DMS153 (cell line): ENCODE data around the gene RIOK1.
A peak's percentile ranks its signal among the peaks of the same experiment; 100 is the strongest.

Experiments used
- DNase-seq: peaks from one replicate; lab custom pipeline; 2025; lab: John Stamatoyannopoulos, UW

RIOK1 gene

GRCh38 chr6:7409740-7410139 is 20.1 kb downstream of the RIOK1 start:
- no peak for DNase-seq

GRCh38 chr6:7410851-7411250 is 21.2 kb downstream of the RIOK1 start:
- DNase-seq, result no peak

DNA sequence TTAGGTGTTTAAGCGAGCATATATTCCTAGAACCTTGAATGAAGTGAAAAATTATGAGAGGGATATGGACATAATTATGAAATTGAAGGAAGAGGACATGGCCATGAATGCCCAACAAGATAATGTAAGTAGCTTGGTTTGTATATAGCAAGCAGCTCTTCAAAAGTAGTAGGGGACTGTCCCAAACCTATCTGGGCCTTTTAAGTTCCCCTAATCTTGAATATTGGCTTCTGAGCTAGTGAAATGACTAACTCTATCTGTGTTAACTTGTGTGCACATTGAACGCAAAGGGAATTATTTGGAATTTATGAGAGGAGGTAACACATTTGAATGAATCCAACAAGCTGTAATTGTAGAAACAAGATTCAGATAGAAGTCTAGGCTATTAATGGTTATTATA is 21.7 kb downstream of the RIOK1 start:
- DNase-seq, result no peak

DNA sequence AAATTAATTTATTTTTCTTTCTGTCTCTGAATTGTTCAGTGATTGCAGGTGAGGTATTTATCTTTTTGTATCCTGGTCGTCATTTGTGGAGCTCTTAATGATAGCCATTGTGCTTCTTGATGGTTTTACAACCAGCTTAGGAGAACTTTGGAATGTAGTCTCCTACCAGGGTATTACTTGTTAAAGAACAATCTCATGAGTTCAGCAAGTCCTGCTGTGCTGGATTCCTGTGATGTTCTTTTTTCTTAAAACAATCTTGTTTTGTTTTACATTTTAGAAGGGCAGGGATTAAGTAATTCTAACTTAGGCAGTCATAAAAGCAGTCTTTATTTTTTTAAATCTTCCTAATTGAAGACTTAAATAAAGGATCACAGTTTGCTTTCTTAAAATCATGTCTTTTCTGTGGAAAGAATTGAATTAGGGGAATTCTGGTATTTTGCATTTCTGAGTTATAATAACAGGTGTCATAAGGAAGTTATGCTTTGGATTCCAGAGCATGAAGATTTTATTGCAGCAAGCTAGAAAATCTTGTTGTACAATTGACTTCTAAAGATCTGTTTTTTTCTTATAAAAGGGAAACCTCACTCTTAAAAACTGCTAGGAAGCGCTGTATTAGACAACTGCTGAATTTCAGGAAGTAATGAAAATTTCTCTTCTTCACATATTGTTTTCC is 23.7 kb downstream of the RIOK1 start:
- DNase-seq, result no peak

- DNase-seq, result no peak
Observed at GRCh38 chr6:7414811-7415210, 25.2 kb downstream of the RIOK1 start.

DNA sequence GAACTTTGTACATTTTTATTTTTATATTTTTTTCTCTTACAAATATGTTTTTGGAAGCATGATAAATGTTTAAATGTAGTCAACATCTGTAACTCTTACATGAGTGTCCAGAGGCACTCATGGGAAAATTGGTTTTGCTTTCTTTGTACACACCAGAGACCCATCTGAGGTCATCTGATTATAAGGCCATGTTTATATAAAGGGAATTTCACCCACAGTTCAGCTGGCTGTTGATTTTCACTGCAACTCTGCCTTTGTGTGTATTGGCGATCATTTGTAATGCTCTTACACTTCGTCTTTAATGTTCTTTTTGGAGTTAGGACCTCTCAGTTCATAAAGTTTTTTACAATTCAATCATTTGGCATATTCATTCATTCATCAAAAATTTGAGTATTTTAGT is 28.1 kb downstream of the RIOK1 start:
- DNase-seq, result no peak

- DNase-seq, result no peak
Observed at GRCh38 chr6:7418238-7418905, 28.8 kb downstream of the RIOK1 start.

DNA sequence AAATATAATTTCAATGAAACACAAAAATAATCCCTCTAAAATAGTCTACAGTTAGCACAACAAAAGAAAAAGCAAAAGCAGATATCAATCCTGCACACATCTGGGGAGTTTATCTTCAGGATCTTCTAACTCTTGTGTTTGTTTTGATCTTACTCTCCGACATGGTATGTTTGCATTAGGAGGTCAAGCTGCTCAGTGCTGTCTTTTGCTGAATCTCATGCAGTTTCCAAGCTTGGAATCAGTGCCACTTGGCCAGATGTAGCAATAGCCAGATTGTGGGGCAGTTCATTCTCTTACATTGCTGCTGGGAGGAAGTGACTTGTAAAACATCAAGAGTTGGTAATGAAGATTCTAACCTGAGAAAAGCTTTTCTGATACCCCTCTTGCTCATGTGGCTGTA is 29.5 kb downstream of the RIOK1 start:
- no peak for DNase-seq

DNA sequence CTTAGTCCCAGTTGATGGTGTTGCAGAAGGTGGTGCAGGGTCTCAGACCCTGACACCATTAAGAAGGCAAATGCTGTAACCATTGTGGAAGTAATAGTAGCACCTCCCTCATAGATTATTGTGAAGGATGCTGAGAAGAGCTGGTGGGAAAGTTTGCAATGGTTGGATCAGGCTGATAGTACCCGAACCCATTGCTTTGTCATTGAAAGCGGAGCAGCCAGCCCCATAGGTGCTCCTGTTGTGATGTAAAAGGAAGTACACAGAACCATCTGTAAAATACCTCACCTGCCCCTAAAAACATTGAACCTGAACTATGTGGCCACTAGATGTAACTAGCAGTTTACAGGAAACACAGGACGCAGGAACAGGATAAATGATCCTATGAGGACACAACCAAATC is 31.5 kb downstream of the RIOK1 start:
- DNase-seq, result no peak

DNA sequence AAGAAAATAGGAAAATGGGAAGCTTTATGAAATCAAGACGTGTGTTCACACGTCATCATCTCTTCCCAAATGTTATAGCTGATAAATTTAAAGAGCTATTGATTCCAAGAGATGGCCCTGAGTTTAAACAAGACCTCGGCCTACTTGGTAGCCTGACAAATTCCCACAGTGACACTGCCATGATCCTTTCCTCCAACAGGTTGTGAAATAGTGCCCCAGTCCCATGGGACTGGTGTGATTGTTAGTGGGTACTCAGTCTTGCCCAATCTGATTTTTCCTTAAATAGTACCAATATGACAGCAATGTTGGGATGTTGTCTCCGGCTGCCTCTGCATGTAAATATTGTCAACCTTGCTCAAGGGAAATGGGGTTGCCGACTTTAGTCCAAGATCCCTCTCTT is 34.5 kb downstream of the RIOK1 start:
- DNase-seq, result no peak

DNA sequence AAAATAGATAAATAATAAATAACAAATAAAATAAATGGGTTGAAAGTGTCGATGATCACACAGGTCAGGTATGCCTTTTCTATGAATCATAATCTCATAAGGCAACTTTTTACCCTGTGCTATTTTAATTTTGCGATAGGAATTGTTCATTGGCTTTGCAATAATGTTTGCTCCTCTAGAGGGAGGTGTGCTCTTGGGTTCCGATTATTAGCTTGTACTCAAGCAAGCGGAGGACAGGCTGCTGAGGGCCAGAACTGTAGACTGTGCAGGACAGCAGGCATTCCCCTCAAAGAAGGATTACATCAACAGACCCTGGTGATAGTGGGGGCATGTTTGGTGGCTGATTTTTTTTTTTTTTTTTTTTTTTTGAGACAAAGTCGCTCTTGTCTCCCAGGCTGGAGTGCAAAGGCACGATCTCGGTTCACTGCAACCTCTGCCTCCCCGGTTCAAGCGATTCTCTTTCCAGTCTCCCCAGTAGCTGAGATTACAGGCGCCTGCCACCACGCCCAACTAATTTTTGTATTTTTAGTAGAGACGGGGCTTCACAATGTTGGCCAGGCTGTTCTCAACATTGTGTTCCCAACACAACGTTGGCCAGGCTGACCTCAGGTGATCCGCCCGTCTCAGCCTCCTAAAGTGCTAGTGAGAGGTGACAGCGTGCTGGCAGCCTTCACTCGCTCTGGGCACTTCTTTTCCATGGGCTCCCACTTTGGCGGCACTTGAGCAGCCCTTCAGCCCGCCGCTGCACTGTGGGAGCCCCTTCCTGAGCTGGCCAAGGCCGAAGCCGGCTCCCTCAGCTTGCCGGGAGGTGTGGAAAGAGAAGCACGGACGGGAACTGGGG is 35.6 kb downstream of the RIOK1 start:
- no peak for DNase-seq

DNA sequence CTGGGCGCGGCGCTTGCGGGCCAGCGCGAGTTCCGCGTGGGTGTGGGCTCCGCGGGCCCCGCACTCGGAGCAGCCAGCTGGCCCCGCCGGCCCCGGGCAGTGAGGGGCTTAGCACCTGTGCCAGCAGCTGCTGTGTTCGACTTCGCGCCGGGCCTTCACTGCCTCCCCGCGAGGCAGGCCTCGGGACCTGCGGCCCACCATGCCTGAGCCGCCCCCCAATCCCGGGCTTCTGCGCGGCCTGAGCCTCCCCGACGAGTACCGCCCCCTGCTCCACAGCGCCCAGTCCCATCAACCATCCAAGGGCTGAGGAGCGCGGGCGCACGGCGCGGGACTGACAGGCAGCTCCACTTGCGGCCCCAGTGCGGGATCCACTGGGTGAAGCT is 36.2 kb downstream of the RIOK1 start:
- DNase-seq, result no peak

DNA sequence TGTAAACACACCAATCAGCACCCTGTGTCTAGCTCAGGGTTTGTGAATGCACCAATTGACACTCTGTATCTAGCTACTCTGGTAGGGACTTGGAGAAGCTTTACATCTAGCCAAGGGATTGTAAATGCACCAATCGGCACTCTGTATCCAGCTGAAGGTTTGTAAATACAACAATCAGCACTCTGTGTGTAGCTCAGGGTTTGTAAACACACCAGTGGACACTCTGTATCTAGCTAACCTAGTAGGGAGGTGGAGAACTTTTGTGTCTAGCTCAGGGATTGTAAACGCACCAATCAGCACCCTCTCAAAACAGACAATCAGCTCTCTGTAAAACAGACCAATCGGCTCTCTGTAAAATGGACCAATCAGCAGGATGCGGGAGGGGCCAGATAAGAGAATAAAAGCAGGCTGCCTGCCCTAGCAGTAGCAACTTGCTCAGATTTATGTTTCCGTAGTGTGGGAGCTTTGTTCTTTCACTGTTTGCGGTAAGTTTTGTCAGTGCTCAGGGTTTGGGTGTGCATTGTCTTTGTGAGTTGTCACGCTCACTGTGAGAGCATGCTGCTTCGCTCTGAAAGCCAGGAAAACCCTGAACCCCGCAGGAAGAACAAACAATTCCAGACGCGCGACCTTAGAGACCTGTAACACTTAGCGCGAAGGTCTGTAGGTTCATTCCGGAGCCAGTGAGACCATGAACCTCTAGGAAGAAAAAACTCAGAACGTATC is 37.0 kb downstream of the RIOK1 start:
- no peak for DNase-seq

DNA sequence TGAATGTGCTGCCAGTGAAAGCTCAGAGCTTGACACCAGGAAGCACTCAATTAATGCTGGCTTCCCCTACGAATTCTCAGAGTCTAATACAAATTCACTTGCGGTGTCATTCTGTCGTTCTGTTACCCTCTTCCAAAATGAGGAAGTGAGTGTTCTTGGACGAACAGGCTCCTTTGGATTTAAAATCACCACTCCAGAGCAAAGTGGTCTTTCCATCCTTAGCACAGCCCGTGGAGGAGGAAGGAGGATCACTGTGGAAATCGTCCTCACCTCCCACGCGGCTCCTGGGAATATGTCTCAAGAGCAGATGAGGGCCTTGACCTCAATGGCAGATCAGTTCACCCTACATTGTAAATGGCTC is 41.7 kb downstream of the RIOK1 start:
- DNase-seq, result no peak

GRCh38 chr6:7431674-7432390 is 42.2 kb downstream of the RIOK1 start:
- peak; percentile 27 for DNase-seq

DNA sequence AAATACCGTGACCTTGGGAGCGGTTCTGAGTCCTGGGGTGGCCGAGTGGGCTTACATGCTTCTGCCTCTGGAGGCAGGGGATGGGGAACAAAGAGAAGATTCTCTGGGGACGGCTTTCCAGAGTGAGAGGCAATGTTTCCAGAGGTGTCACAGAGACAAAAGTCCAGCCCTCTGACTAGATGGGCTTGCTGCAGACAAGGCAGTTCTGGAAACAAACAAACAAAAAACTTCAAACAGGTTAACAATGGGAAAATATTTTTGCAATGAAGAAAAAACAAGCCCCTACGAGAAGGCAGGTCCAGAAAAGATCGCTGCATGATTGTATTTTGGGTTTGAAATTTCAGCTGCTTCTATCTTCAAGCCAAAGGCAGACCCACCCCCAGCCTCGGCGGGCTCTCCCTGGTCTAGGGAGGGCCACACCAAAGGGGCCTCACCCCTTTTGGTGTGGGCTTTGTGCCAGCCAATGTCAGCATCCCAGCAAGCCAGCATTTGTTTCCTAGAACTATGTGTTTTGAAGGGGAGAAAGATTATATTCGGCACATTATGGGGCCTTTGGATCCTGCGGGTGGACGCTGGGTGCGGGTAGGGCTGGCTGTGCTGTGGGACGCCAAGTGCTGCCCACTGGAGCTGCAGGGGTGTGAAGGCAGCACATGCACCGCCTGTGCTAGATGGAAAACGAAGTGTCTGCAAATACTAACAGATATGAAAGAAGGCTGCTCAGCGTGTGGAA is 42.9 kb downstream of the RIOK1 start:
- DNase-seq, result no peak

- no peak for DNase-seq
Observed at GRCh38 chr6:7433121-7433617, 43.6 kb downstream of the RIOK1 start.

- DNase-seq, result no peak
Observed at GRCh38 chr6:7434672-7435071, 45.1 kb downstream of the RIOK1 start.

GRCh38 chr6:7438011-7438410 is 48.4 kb downstream of the RIOK1 start:
- DNase-seq, result no peak

GRCh38 chr6:7439228-7439627 is 49.6 kb downstream of the RIOK1 start:
- DNase-seq, result no peak

DNA sequence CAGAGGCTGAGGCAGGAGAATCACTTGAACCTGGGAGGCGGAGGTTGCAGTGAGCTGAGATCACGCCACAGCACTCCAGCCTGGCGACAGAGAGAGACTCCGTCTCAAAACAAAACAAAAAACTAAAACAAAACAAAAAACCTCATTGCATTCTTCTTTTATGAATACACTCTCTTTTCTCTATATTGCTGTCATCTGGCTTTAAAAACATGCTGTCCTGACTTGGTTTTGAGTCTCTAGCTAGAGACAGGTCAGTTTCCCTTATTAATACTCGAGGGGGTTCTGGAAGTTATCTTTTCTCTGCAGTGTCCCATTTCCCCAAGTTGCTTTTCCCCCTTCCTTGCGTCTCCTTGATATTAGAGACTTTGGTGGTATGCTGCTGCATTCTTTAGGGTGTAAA is 50.9 kb downstream of the RIOK1 start:
- DNase-seq, result no peak
